Peyer's patch (tissue), 4 donors: ENCODE results near the gene PCSK5. TPM values are rescaled to one million over a fixed set of nuclear protein-coding genes. Genes with fewer than 3 reads are reported as not detected.

ENCODE experiments used
- DNase-seq, 3 donors: peaks; one replicate each; pipeline ENCODE4 v3.0.0-alpha.2; 2017 to 2019
- H3K27ac ChIP-seq, 4 donors: fragments of 200-600 bp; sonication (generic); one replicate each; pipeline ENCODE4 v1.5.1; 2016 to 2019
- H3K27me3 ChIP-seq, 2 donors: fragments of 200-600 bp; sonication (generic); one replicate each; pipeline ENCODE4 v1.5.1; 2019
- H3K36me3 ChIP-seq, 3 donors: fragments of 200-600 bp; sonication (generic); one replicate each; pipeline ENCODE4 v1.5.1; 2016 to 2019
- H3K4me1 ChIP-seq, 4 donors: fragments of 200-600 bp; sonication (generic); one replicate each; pipeline ENCODE4 v1.5.1; 2016 to 2019
- H3K4me3 ChIP-seq, 4 donors: fragments of 200-600 bp; sonication (generic); 1 replicate in 3 of 4; 2 replicates in 1 of 4; pipeline ENCODE4 v1.5.1; 2016 to 2019; ENCODE audit warnings: mild to moderate bottlenecking in 1 of 4
- H3K9me3 ChIP-seq, 4 donors: fragments of 200-600 bp; sonication (generic); one replicate each; pipeline ENCODE4 v1.5.1; 2016 to 2019; ENCODE audit warnings: mild to moderate bottlenecking in 1 of 4
- CTCF ChIP-seq, 6 experiments: fragments of 450-650 bp in 4 of 6; fragments of 200-600 bp in 2 of 6; sonication (generic) in 1 of 6; IDR thresholded peaks; one replicate each; pipeline ENCODE4 v1.5.1; 2017 to 2019; ENCODE audit warnings: antibody characterized with exemption in 6 of 6, mild to moderate bottlenecking in 3 of 6, moderate library complexity in 1 of 6
- POLR2A ChIP-seq, 2 donors: fragments of 450-650 bp; IDR thresholded peaks; one replicate each; pipeline ENCODE4 v1.5.1; 2017; ENCODE audit warnings: antibody characterized with exemption in 2 of 2, mild to moderate bottlenecking in 2 of 2, moderate library complexity in 2 of 2
- total RNA-seq, 4 donors: library from RNA; depleted of rRNA; stranded (reverse); fragments of >200 nt; gene quantifications; one replicate each; pipeline ENCODE4 v1.1.0, GENCODE V29; 2016

Gene PCSK5
- total RNA-seq, 4 donors from 2014 or later = 77.6 to 488 (median 411) TPM

GRCh38 chr9:75939536-75940111 lies 49.2 kb downstream of the PCSK5 start:
- Histone ChIP-seq H3K4me3 (no peak overlapping the region), H3K27ac (no peak overlapping the region), H3K4me1 (no peaks in the 10 kb centered on the region), H3K36me3 (peaks cover 0 to 39% (median 0%) of the 10 kb centered on the region in 3 donors), H3K27me3 (no peaks in the 10 kb centered on the region), H3K9me3 (no peaks in the 10 kb centered on the region)
- TF ChIP-seq POLR2A (IDR thresholded peaks at IDR 0.05) (no peak), CTCF (IDR thresholded peaks at IDR 0.05) (no peak)
- DNase-seq = no peak

GRCh38 chr9:75941066-75941465 lies 50.6 kb downstream of the PCSK5 start:
- Histone ChIP-seq H3K27me3 (no peaks in the 10 kb centered on the region), H3K9me3 (no peaks in the 10 kb centered on the region), H3K4me1 (no peaks in the 10 kb centered on the region), H3K27ac (no peak overlapping the region), H3K4me3 (no peak overlapping the region), H3K36me3 (peaks cover 0 to 27% (median 0%) of the 10 kb centered on the region in 3 donors)
- TF ChIP-seq POLR2A (IDR thresholded peaks at IDR 0.05) (no peak), CTCF (IDR thresholded peaks at IDR 0.05) (no peak)
- DNase-seq = no peak

- DNase-seq = no peak
- Histone ChIP-seq H3K27ac (no peak overlapping the region), H3K9me3 (no peaks in the 10 kb centered on the region), H3K4me1 (no peaks in the 10 kb centered on the region), H3K27me3 (no peaks in the 10 kb centered on the region), H3K4me3 (no peak overlapping the region), H3K36me3 (peaks cover 0 to 20% (median 0%) of the 10 kb centered on the region in 3 donors)
- no peak for TF ChIP-seq POLR2A (IDR thresholded peaks at IDR 0.05)
- no peak for TF ChIP-seq CTCF (IDR thresholded peaks at IDR 0.05)
These were observed 51.3 kb downstream of the PCSK5 start for GRCh38 chr9:75941577-75942311.

- H3K4me1 ChIP-seq = peaks cover 0 to 7% (median 0%) of the 10 kb centered on the region in 4 donors
- TF ChIP-seq POLR2A (IDR thresholded peaks at IDR 0.05) (no peak), CTCF (IDR thresholded peaks at IDR 0.05) (no peak)
- peaks cover 0 to 11% (median 0%) of the 10 kb centered on the region in 3 donors for H3K36me3 ChIP-seq
- no peak overlapping the region for H3K4me3 ChIP-seq
- no peaks in the 10 kb centered on the region for H3K27me3 ChIP-seq
- H3K27ac ChIP-seq = no peak overlapping the region
- H3K9me3 ChIP-seq = no peaks in the 10 kb centered on the region
- DNase-seq = no peak
These were observed 56.3 kb downstream of the PCSK5 start for GRCh38 chr9:75946766-75947165.

GRCh38 chr9:75947233-75947632 lies 56.8 kb downstream of the PCSK5 start:
- H3K36me3 ChIP-seq = peaks cover 0 to 14% (median 0%) of the 10 kb centered on the region in 3 donors
- H3K4me3 ChIP-seq = no peak overlapping the region
- TF ChIP-seq POLR2A (IDR thresholded peaks at IDR 0.05) (no peak), CTCF (IDR thresholded peaks at IDR 0.05) (no peak)

More at GRCh38 chr9:75947233-75947632, 56.8 kb downstream of the PCSK5 start:
- no peak for DNase-seq
- H3K27ac ChIP-seq = no peak overlapping the region
- H3K4me1 ChIP-seq = peaks cover 0 to 11% (median 0%) of the 10 kb centered on the region in 4 donors
- H3K9me3 ChIP-seq = no peaks in the 10 kb centered on the region
- no peaks in the 10 kb centered on the region for H3K27me3 ChIP-seq
